Measurements from ENCODE around the gene NPHS1. TPM values are rescaled to one million over a fixed set of nuclear protein-coding genes. Genes with fewer than 3 reads are reported as not detected.
A peak's percentile ranks its signal among the peaks of the same experiment; 100 is the strongest.

NPHS1 gene
- total and polyA plus RNA-seq, 9 of the 15 experiments (the other 6 are each of a cell fraction or from before 2014, with no cell fraction given) = 0.01 to 0.28 (median 0.14) TPM; not detected in 5

- TF ChIP-seq ZBTB11 (CRISPR knock-in tag; IDR thresholded peaks at IDR 0.05) = 0 out of 6 replicates have a peak, but pooled peaks of 1 of the 3 experiments have one; percentile 43
- no peak for TF ChIP-seq HSF4 (CRISPR knock-in tag; IDR thresholded peaks at IDR 0.05; ENCODE audit: borderline replicate concordance)
- peak; percentile 77 for TF ChIP-seq L3MBTL2 (IDR thresholded peaks at IDR 0.05)
- no peak for TF ChIP-seq HNRNPK (IDR thresholded peaks at IDR 0.05; ENCODE audit: low read depth, low read length, poor library complexity, severe bottlenecking)
- peak; percentile 76 to 78 for TF ChIP-seq MNT (conservative IDR thresholded peaks at IDR 0.05)
- no peak for TF ChIP-seq FOXM1 (IDR thresholded peaks at IDR 0.05; ENCODE audit: low read depth)
- TF ChIP-seq FOXM1 (CRISPR knock-in tag; IDR thresholded peaks at IDR 0.05; ENCODE audit: low read depth) = no peak
- TF ChIP-seq AFF1 (IDR thresholded peaks at IDR 0.05; ENCODE audit: low read depth in 1 of 2, partially characterized antibody in 2 of 2) = peak in 1 of 2 experiments; percentile 49
- no peak for TF ChIP-seq MTA2 (IDR thresholded peaks at IDR 0.05; ENCODE audit: low read depth)
- TF ChIP-seq BRCA1 (IDR thresholded peaks at IDR 0.05) = no peak
- no peak for TF ChIP-seq BRCA1 (CRISPR knock-in tag; IDR thresholded peaks at IDR 0.05)
- no peak for TF ChIP-seq PATZ1 (CRISPR knock-in tag; IDR thresholded peaks at IDR 0.05; ENCODE audit: borderline replicate concordance)
- no peak for TF ChIP-seq PRPF4 (IDR thresholded peaks at IDR 0.05; ENCODE audit: insufficient read depth, low read depth, low read length, poor library complexity, severe bottlenecking)
- TF ChIP-seq KAT7 (CRISPR knock-in tag; IDR thresholded peaks at IDR 0.05; ENCODE audit: borderline replicate concordance) = 0 out of 2 replicates have a peak, but pooled peaks have one; percentile 38
These were observed 6.9 kb downstream of the NPHS1 start (continued) for GRCh38 chr19:35845215-35846037.

Measured in K562 (cell line).